Osteoblast (primary cell): ENCODE measurements around the gene CLEC18A. TPM values are rescaled to one million over a fixed set of nuclear protein-coding genes. Genes with fewer than 3 reads are reported as not detected.
A peak's percentile ranks its signal among the peaks of the same experiment; 100 is the strongest.
"Not testable (repeated sequence)": the region's sequence is repeated elsewhere in the genome, so short reads cannot be mapped to it uniquely, and the experiment has no call there.

Source experiments
- DNase-seq: peaks from one replicate; pipeline ENCODE4 v3.0.0; 2011; ENCODE audit warnings: low spot score, mixed read lengths; ENCODE audit not compliant: insufficient read length; ENCODE audit errors: missing footprints
- H2AFZ ChIP-seq: 2 replicates; pipeline ENCODE4 v1.6.0; 2011; ENCODE audit warnings: mild to moderate bottlenecking, low read length
- H3K27ac ChIP-seq: 2 replicates; pipeline ENCODE4 v1.5.1; 2011; ENCODE audit warnings: mild to moderate bottlenecking, low read depth, low read length, moderate library complexity
- H3K27me3 ChIP-seq: 2 replicates; pipeline ENCODE4 v1.6.0; 2012; ENCODE audit warnings: mild to moderate bottlenecking, control low read depth, inconsistent platforms, low read length, moderate library complexity; ENCODE audit not compliant: insufficient read depth
- H3K36me3 ChIP-seq: 2 replicates; pipeline ENCODE4 v1.5.1; 2011; ENCODE audit warnings: mild to moderate bottlenecking, low read length, control low read depth, moderate library complexity; ENCODE audit not compliant: insufficient read depth
- H3K4me1 ChIP-seq: 2 replicates; pipeline ENCODE4 v1.5.1; 2011; ENCODE audit warnings: mild to moderate bottlenecking, low read length, control low read depth, moderate library complexity; ENCODE audit not compliant: insufficient read depth
- H3K4me2 ChIP-seq: 2 replicates; pipeline ENCODE4 v1.6.0; 2011; ENCODE audit warnings: mild to moderate bottlenecking, low read length; ENCODE audit not compliant: insufficient read depth
- H3K4me3 ChIP-seq: fragments of 200-600 bp; sonication (generic); 3 replicates; pipeline ENCODE4 v1.5.1; 2012; ENCODE audit warnings: mild to moderate bottlenecking, low read length, inconsistent platforms; ENCODE audit not compliant: insufficient read depth
- H3K79me2 ChIP-seq: 2 replicates; pipeline ENCODE4 v1.6.0; 2012; ENCODE audit warnings: mild to moderate bottlenecking, low read length, control low read depth, inconsistent platforms; ENCODE audit not compliant: insufficient read depth
- H3K9me3 ChIP-seq: 2 replicates; pipeline ENCODE4 v1.5.1; 2011; ENCODE audit warnings: low read depth, low read length, control low read depth
- H4K20me1 ChIP-seq: 2 replicates; pipeline ENCODE4 v1.6.0; 2012; ENCODE audit warnings: mild to moderate bottlenecking, low read length, control low read depth; ENCODE audit not compliant: insufficient read depth
- CTCF ChIP-seq: IDR thresholded peaks from 2 replicates; pipeline ENCODE4 v1.5.1; 2011; ENCODE audit warnings: mild to moderate bottlenecking, low read depth, low read length, moderate library complexity; ENCODE audit errors: extremely low read depth
- total RNA-seq: library from RNA; depleted of rRNA; stranded (reverse); fragments of >200 nt; gene quantifications from 2 replicates; pipeline ENCODE4 v1.2.3, GENCODE V29; 2012

The CLEC18A gene
- total RNA-seq, 1 donor = 1.1 TPM

- Histone ChIP-seq H3K9me3 (no peaks in the 10 kb centered on the region), H3K27me3 (no peaks in the 10 kb centered on the region), H3K4me3 (no peak overlapping the region), H3K36me3 (peaks cover 49% of the 10 kb centered on the region), H3K4me2 (no peak overlapping the region), H3K27ac (no peak overlapping the region), H3K4me1 (no peaks in the 10 kb centered on the region), H2AFZ (no peak overlapping the region), H4K20me1 (peaks cover 12% of the 10 kb centered on the region), H3K79me2 (no peaks in the 10 kb centered on the region)
- DNase-seq = peak; percentile 63
- no peak for TF ChIP-seq CTCF
Observed at GRCh38 chr16:69941251-69942098, 9.7 kb upstream of the CLEC18A start.

- Histone ChIP-seq H3K36me3 (peaks cover 43% of the 10 kb centered on the region), H3K4me3 (no peak overlapping the region), H3K79me2 (no peaks in the 10 kb centered on the region), H3K27me3 (no peaks in the 10 kb centered on the region), H4K20me1 (peaks cover 12% of the 10 kb centered on the region), H3K4me2 (no peak overlapping the region), H3K27ac (no peak overlapping the region), H3K9me3 (no peaks in the 10 kb centered on the region), H3K4me1 (no peaks in the 10 kb centered on the region), H2AFZ (no peak overlapping the region)
- no peak for DNase-seq
- TF ChIP-seq CTCF = no peak
Observed at GRCh38 chr16:69942099-69942491, 9.0 kb upstream of the CLEC18A start.

GRCh38 chr16:69942627-69943170 lies 8.4 kb upstream of the CLEC18A start:
- Histone ChIP-seq H3K4me2 (no peak overlapping the region), H2AFZ (no peak overlapping the region), H3K79me2 (no peaks in the 10 kb centered on the region), H3K9me3 (no peaks in the 10 kb centered on the region), H3K27me3 (no peaks in the 10 kb centered on the region), H3K4me3 (no peak overlapping the region), H3K27ac (no peak overlapping the region), H4K20me1 (peaks cover 7% of the 10 kb centered on the region), H3K4me1 (no peaks in the 10 kb centered on the region), H3K36me3 (peaks cover 37% of the 10 kb centered on the region)
- DNase-seq = peak; percentile 17
- TF ChIP-seq CTCF = no peak

- not testable (repeated sequence) for H3K4me1 ChIP-seq, H4K20me1 ChIP-seq, H3K4me3 ChIP-seq, DNase-seq, H3K79me2 ChIP-seq, H2AFZ ChIP-seq, H3K9me3 ChIP-seq, H3K27ac ChIP-seq, H3K4me2 ChIP-seq, H3K27me3 ChIP-seq
- H3K36me3 ChIP-seq = peaks cover 29% of the 10 kb centered on the region
Observed at GRCh38 chr16:69943241-69944036, 7.7 kb upstream of the CLEC18A start.

GRCh38 chr16:69950411-69950810 lies 723 bp upstream of the CLEC18A start:
- H3K9me3 ChIP-seq, H3K36me3 ChIP-seq, DNase-seq, H3K27me3 ChIP-seq, H3K4me1 ChIP-seq, H4K20me1 ChIP-seq, H3K27ac ChIP-seq, H3K4me2 ChIP-seq, H3K79me2 ChIP-seq, H2AFZ ChIP-seq, H3K4me3 ChIP-seq: not testable (repeated sequence)

- not testable (repeated sequence) for H3K4me3 ChIP-seq, DNase-seq, H3K4me1 ChIP-seq, H3K27ac ChIP-seq, H2AFZ ChIP-seq, H3K36me3 ChIP-seq, H4K20me1 ChIP-seq, H3K4me2 ChIP-seq, H3K9me3 ChIP-seq, H3K27me3 ChIP-seq, H3K79me2 ChIP-seq
Observed at GRCh38 chr16:69951672-69952031, 518 bp downstream of the CLEC18A start.
